Measurements from ENCODE around the gene THAP4. TPM values are rescaled to one million over a fixed set of nuclear protein-coding genes. Genes with fewer than 3 reads are reported as not detected.

Gene THAP4
- polyA plus RNA-seq = 10 to 100 TPM; 37.2 to 52.1 TPM

DNA sequence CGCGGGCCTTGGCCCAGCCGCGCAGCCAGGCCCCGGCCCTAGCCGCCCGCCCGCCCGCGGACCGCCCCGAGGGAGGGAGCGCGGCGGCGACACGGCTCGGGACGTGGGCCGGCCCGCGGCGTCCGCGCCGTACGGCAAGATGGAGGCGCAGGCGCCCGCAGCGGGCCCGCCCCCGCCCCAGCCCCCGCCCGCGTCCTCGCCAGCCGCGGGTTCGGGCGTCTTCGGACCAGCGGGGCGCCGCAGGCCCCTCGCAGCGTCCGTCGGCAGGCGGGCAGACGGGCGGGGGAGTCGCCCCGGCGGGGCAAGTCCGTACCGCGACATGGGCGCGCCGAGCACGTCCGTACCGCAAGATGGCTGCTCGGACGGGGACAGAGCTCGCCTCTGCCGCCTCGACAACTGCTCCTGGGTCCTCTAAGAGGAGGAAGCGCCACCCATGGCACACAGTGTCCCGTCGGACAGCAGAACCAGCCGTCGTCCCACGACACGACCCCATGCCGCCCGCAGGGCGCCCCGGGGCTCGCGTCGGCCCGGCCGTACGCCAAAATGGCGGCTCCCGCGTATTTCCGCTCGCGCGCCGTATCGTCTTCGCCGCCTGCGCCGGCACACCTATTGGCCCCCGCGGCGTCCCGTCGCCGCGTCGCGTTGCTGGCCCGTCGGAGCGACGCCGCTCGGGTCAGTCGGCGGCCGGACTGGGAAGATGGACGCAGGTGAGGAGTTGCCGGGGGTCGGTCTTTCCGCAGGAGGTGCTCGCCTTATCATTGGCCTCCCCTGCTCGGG is at the start of gene THAP4, which contains the start of gene ATG4B:
THAP4 (minus strand) TSS at position 141 of the 777 bp plus-strand sequence. CDS start 141 bp downstream, outside the sequence.
ATG4B (plus strand) TSS at position 676 of the 777 bp plus-strand sequence; CDS start at position 698, 22 bp downstream.
- peak within 1 kb of the TSS; percentile 98 to 99 for H3K27ac ChIP-seq (ENCODE audit: low read depth in 2 of 2, low read length in 1 of 2)
- H3K9me3 ChIP-seq (ENCODE audit: control insufficient read depth in 2 of 2, insufficient read depth in 1 of 2, low read depth in 1 of 2, low read length in 1 of 2) = no peaks in the 10 kb centered on the region
- H3K27me3 ChIP-seq (ENCODE audit: control insufficient read depth in 1 of 2, insufficient read depth in 2 of 2, low read length in 2 of 2) = no peaks in the 10 kb centered on the region
- H3K4me3 ChIP-seq (ENCODE audit: low read depth in 1 of 2, low read length in 2 of 2) = peak within 1 kb of the TSS; percentile 76 to 85
- H3K4me1 ChIP-seq (ENCODE audit: control insufficient read depth in 2 of 2, insufficient read depth in 2 of 2, low read length in 1 of 2) = peaks cover 8 to 18% of the 10 kb centered on the region in 2 donors
- 0% methylated on average over 109 to 123 of the region's 123 CpGs for WGBS, 2 donors
- peaks cover 5 to 19% of the 10 kb centered on the region in 2 donors for H3K36me3 ChIP-seq (ENCODE audit: control insufficient read depth in 2 of 2, insufficient read depth in 2 of 2, low read length in 1 of 2)

DNA sequence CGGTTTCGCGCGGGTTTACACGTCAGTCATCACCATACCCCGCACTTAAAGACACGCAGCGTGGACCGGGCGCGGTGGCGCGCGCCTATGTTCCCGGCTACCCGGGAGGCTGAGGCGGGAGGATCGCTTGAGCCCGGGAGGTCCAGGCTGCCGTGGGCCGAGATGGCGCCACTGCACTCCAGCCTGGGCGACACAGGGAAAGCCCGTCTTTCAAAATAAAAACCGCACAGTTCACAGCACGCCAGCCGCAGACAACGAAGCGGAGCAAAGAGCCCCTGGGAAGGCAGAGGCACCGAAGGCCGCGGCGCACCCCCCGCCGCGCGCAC is 49.3 kb upstream of the THAP4 start:
- peaks cover 0 to 16% of the 10 kb centered on the region in 2 donors for H3K36me3 ChIP-seq (ENCODE audit: control insufficient read depth in 2 of 2, insufficient read depth in 2 of 2, low read length in 1 of 2)
- no peaks in the 10 kb centered on the region for H3K27me3 ChIP-seq (ENCODE audit: control insufficient read depth in 1 of 2, insufficient read depth in 2 of 2, low read length in 2 of 2)
- peak overlapping the region; percentile 68 to 93 for H3K27ac ChIP-seq (ENCODE audit: low read depth in 2 of 2, low read length in 1 of 2)
- no peaks in the 10 kb centered on the region for H3K9me3 ChIP-seq (ENCODE audit: control insufficient read depth in 2 of 2, insufficient read depth in 1 of 2, low read depth in 1 of 2, low read length in 1 of 2)
- 0 to 1% methylated on average over 36 to 37 of the region's 37 CpGs for WGBS, 2 donors
- peaks cover 4 to 5% of the 10 kb centered on the region in 2 donors for H3K4me1 ChIP-seq (ENCODE audit: control insufficient read depth in 2 of 2, insufficient read depth in 2 of 2, low read length in 1 of 2)
- H3K4me3 ChIP-seq (ENCODE audit: low read depth in 1 of 2, low read length in 2 of 2) = peak overlapping the region; percentile 78 to 98

DNA sequence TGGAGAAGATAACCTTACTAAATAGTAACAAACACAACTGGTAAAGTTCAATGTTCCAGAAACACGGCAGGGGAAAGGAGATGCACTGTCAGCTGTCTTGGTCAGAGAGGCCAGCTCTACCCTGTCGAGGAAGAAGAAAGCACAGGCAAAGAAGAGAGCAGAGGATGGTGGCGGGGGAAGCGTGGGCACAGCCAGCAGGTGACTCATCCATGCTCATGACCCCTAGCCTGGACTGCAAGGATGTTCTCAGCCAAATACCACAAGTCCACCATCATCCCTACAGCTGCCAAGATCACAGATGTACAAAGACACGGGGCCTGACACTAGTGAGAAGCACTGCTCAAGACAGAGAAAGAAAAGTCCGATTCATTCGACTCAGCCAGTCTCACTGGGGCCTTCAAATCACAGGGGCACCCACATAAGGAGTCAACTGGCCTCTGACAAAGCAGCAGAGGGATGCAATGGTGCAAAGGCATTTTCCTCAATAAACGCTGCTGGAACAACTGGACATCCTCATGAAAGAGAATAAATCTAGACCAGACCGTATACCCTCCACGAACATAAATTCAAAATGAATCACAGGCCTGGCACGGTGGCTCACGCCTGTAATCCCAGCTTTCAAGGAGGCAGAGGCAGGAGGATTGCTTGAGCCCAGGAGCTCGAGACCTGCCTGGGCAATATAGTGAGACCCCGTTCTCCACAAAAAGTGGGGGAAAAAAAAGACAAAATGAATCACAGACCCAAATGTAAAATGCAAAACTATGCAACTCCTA is 44.1 kb upstream of the THAP4 start:
- Histone ChIP-seq H3K4me3 (ENCODE audit: low read depth in 1 of 2, low read length in 2 of 2) (no peak overlapping the region), H3K27ac (ENCODE audit: low read depth in 2 of 2, low read length in 1 of 2) (no peak overlapping the region), H3K36me3 (ENCODE audit: control insufficient read depth in 2 of 2, insufficient read depth in 2 of 2, low read length in 1 of 2) (peaks cover 0 to 27% of the 10 kb centered on the region in 2 donors), H3K4me1 (ENCODE audit: control insufficient read depth in 2 of 2, insufficient read depth in 2 of 2, low read length in 1 of 2) (no peaks in the 10 kb centered on the region), H3K27me3 (ENCODE audit: control insufficient read depth in 1 of 2, insufficient read depth in 2 of 2, low read length in 2 of 2) (no peaks in the 10 kb centered on the region), H3K9me3 (ENCODE audit: control insufficient read depth in 2 of 2, insufficient read depth in 1 of 2, low read depth in 1 of 2, low read length in 1 of 2) (no peaks in the 10 kb centered on the region)
- WGBS, 2 donors = 77 to 80% methylated on average over 14 of the region's 14 CpGs

GRCh38 chr2:241680044-241680443 is 43.1 kb upstream of the THAP4 start:
- Histone ChIP-seq H3K4me3 (ENCODE audit: low read depth in 1 of 2, low read length in 2 of 2) (no peak overlapping the region), H3K27me3 (ENCODE audit: control insufficient read depth in 1 of 2, insufficient read depth in 2 of 2, low read length in 2 of 2) (no peaks in the 10 kb centered on the region), H3K36me3 (ENCODE audit: control insufficient read depth in 2 of 2, insufficient read depth in 2 of 2, low read length in 1 of 2) (peaks cover 0 to 29% of the 10 kb centered on the region in 2 donors), H3K27ac (ENCODE audit: low read depth in 2 of 2, low read length in 1 of 2) (no peak overlapping the region), H3K4me1 (ENCODE audit: control insufficient read depth in 2 of 2, insufficient read depth in 2 of 2, low read length in 1 of 2) (no peaks in the 10 kb centered on the region), H3K9me3 (ENCODE audit: control insufficient read depth in 2 of 2, insufficient read depth in 1 of 2, low read depth in 1 of 2, low read length in 1 of 2) (no peaks in the 10 kb centered on the region)
- 84 to 91% methylated on average over 12 of the region's 12 CpGs for WGBS, 2 donors

DNA sequence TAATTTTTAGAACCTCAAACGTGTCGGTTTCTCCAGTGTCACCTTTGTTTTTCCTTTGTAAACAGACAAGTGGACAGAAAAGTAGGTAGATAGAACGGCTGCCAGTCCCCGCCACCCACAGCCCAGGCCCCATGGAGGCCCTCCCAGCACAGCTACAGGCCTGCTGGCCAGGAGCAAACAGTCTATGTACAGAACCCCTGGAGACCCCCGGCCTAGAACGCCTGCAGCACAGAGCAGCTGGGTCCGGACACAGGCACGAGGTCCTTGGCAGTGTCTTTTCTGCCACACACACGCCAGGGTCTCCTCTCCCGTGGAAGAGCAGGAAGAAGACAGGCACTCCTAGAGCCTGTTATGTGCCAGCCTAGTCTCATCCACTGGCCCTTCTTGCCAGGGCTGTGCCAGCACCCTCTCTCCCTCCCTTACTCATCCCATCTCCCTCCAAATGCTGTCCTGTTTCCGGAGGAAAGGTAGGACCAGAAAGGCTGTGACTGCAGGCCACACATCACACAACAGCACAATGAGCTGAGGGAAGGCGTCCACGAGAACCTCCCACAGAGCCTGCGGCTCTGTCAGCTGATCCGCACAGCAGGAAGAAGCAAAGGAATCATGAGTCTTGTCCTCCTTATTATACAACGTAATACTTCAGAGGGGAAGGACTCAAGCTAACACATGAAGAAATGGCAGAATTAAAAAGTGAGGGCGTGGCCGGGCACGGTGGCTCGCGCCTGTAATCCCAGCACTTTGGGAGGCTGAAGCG is 42.0 kb upstream of the THAP4 start:
- Histone ChIP-seq H3K27ac (ENCODE audit: low read depth in 2 of 2, low read length in 1 of 2) (no peak overlapping the region), H3K4me3 (ENCODE audit: low read depth in 1 of 2, low read length in 2 of 2) (no peak overlapping the region), H3K36me3 (ENCODE audit: control insufficient read depth in 2 of 2, insufficient read depth in 2 of 2, low read length in 1 of 2) (peaks cover 0 to 31% of the 10 kb centered on the region in 2 donors), H3K27me3 (ENCODE audit: control insufficient read depth in 1 of 2, insufficient read depth in 2 of 2, low read length in 2 of 2) (no peaks in the 10 kb centered on the region), H3K4me1 (ENCODE audit: control insufficient read depth in 2 of 2, insufficient read depth in 2 of 2, low read length in 1 of 2) (no peaks in the 10 kb centered on the region), H3K9me3 (ENCODE audit: control insufficient read depth in 2 of 2, insufficient read depth in 1 of 2, low read depth in 1 of 2, low read length in 1 of 2) (no peaks in the 10 kb centered on the region)
- 89 to 92% methylated on average over 22 of the region's 22 CpGs for WGBS, 2 donors

- H3K4me1 ChIP-seq (ENCODE audit: control insufficient read depth in 2 of 2, insufficient read depth in 2 of 2, low read length in 1 of 2) = peaks cover 0 to under 1% of the 10 kb centered on the region in 2 donors
- H3K27ac ChIP-seq (ENCODE audit: low read depth in 2 of 2, low read length in 1 of 2) = no peak overlapping the region
- no peaks in the 10 kb centered on the region for H3K9me3 ChIP-seq (ENCODE audit: control insufficient read depth in 2 of 2, insufficient read depth in 1 of 2, low read depth in 1 of 2, low read length in 1 of 2)
- peaks cover 0 to 34% of the 10 kb centered on the region in 2 donors for H3K36me3 ChIP-seq (ENCODE audit: control insufficient read depth in 2 of 2, insufficient read depth in 2 of 2, low read length in 1 of 2)
- no peak overlapping the region for H3K4me3 ChIP-seq (ENCODE audit: low read depth in 1 of 2, low read length in 2 of 2)
- no peaks in the 10 kb centered on the region for H3K27me3 ChIP-seq (ENCODE audit: control insufficient read depth in 1 of 2, insufficient read depth in 2 of 2, low read length in 2 of 2)
- WGBS, 2 donors = 79 to 84% methylated on average over 18 of the region's 18 CpGs
These were observed 41.3 kb upstream of the THAP4 start for GRCh38 chr2:241678307-241678706.

GRCh38 chr2:241677392-241677791 is 40.4 kb upstream of the THAP4 start:
- no peak overlapping the region for H3K27ac ChIP-seq (ENCODE audit: low read depth in 2 of 2, low read length in 1 of 2)
- H3K27me3 ChIP-seq (ENCODE audit: control insufficient read depth in 1 of 2, insufficient read depth in 2 of 2, low read length in 2 of 2) = no peaks in the 10 kb centered on the region
- no peak overlapping the region for H3K4me3 ChIP-seq (ENCODE audit: low read depth in 1 of 2, low read length in 2 of 2)
- no peaks in the 10 kb centered on the region for H3K9me3 ChIP-seq (ENCODE audit: control insufficient read depth in 2 of 2, insufficient read depth in 1 of 2, low read depth in 1 of 2, low read length in 1 of 2)
- 88 to 93% methylated on average over 24 of the region's 24 CpGs for WGBS, 2 donors
- peaks cover 0 to 40% of the 10 kb centered on the region in 2 donors for H3K36me3 ChIP-seq (ENCODE audit: control insufficient read depth in 2 of 2, insufficient read depth in 2 of 2, low read length in 1 of 2)
- H3K4me1 ChIP-seq (ENCODE audit: control insufficient read depth in 2 of 2, insufficient read depth in 2 of 2, low read length in 1 of 2) = peaks cover 0 to 2% of the 10 kb centered on the region in 2 donors

DNA sequence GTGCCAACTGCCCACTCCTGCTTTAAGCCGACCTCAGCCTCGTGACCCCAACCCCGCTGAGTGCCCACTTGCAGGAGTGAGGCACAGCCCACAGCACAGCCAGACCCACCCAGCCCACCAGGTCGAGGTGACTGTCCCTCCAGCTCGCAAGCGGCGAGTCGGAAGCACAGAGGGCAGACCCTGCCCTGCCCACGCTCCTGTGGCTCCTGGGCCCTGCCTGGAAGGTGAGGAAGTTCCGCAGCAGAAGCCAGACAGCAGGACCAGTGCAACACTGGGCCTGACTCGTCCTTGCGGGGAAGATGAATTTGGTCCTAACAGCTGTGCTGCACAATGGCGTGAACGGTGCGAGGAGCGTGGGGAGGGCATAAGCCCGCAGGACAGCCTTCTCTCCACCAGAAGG is 39.7 kb upstream of the THAP4 start:
- Histone ChIP-seq H3K36me3 (ENCODE audit: control insufficient read depth in 2 of 2, insufficient read depth in 2 of 2, low read length in 1 of 2) (peaks cover 0 to 43% of the 10 kb centered on the region in 2 donors), H3K4me3 (ENCODE audit: low read depth in 1 of 2, low read length in 2 of 2) (no peak overlapping the region), H3K27ac (ENCODE audit: low read depth in 2 of 2, low read length in 1 of 2) (no peak overlapping the region), H3K27me3 (ENCODE audit: control insufficient read depth in 1 of 2, insufficient read depth in 2 of 2, low read length in 2 of 2) (no peaks in the 10 kb centered on the region), H3K4me1 (ENCODE audit: control insufficient read depth in 2 of 2, insufficient read depth in 2 of 2, low read length in 1 of 2) (peaks cover 0 to 2% of the 10 kb centered on the region in 2 donors), H3K9me3 (ENCODE audit: control insufficient read depth in 2 of 2, insufficient read depth in 1 of 2, low read depth in 1 of 2, low read length in 1 of 2) (no peaks in the 10 kb centered on the region)
- 91% methylated on average over 17 of the region's 17 CpGs for WGBS, 2 donors

DNA sequence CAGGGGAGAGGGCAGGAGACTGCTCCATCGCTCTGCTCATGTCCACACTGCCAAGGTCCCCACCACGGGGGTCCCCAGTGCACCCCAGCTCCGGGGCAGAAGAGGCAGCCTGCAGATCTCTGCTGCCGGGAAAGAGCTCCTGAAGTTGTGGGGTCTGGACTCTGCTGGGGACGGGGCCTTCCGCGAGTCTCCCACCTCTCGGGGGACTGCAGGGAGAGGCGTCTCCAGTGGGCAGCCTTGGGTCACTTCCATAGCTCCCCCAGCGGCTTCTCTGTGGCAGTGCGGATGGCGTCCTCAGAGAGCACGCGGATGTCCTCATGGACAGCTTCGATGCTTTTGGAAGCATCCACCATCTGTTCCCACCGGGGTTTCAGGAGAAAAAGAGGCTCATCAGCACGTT is 38.9 kb upstream of the THAP4 start:
- Histone ChIP-seq H3K36me3 (ENCODE audit: control insufficient read depth in 2 of 2, insufficient read depth in 2 of 2, low read length in 1 of 2) (peaks cover 0 to 51% of the 10 kb centered on the region in 2 donors), H3K9me3 (ENCODE audit: control insufficient read depth in 2 of 2, insufficient read depth in 1 of 2, low read depth in 1 of 2, low read length in 1 of 2) (no peaks in the 10 kb centered on the region), H3K4me1 (ENCODE audit: control insufficient read depth in 2 of 2, insufficient read depth in 2 of 2, low read length in 1 of 2) (peaks cover 0 to 2% of the 10 kb centered on the region in 2 donors), H3K27ac (ENCODE audit: low read depth in 2 of 2, low read length in 1 of 2) (no peak overlapping the region), H3K27me3 (ENCODE audit: control insufficient read depth in 1 of 2, insufficient read depth in 2 of 2, low read length in 2 of 2) (no peaks in the 10 kb centered on the region), H3K4me3 (ENCODE audit: low read depth in 1 of 2, low read length in 2 of 2) (no peak overlapping the region)
- WGBS, 2 donors = 90 to 92% methylated on average over 13 to 17 of the region's 17 CpGs

All from esophagus (tissue), 2 donors.